Activated T-cell treated with anti-CD3 and anti-CD28 coated beads for 4 hours (primary cell): ENCODE data around the gene LRSAM1.

Experiments used
- DNase-seq: peaks from one replicate; pipeline ENCODE4 v3.0.0-alpha.2; 2020

Gene LRSAM1

GRCh38 chr9:127500399-127500798 lies 49.1 kb downstream of the LRSAM1 start:
- DNase-seq: no peak

DNA sequence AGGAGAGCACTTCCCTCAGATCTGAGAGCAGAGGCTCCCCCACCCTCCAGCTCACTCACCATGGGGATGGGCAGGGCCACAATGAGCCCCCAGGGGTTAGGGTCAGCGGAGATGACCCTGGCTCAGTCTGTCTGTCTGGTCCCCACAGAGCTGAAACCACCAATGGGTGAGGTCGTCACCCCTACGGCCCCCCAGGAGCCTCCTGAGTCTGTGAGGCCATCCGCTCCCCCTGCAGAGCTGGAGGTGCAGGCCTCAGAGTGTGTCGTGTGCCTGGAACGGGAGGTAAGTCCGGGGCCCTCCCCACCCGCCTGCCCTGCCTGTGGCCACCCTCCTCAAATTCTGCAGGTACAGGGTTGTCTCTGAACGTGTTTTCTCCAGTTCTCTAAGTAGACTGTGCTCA lies 49.6 kb downstream of the LRSAM1 start:
- DNase-seq: no peak

- no peak for DNase-seq
Observed at GRCh38 chr9:127501821-127502343, 50.6 kb downstream of the LRSAM1 start.

DNA sequence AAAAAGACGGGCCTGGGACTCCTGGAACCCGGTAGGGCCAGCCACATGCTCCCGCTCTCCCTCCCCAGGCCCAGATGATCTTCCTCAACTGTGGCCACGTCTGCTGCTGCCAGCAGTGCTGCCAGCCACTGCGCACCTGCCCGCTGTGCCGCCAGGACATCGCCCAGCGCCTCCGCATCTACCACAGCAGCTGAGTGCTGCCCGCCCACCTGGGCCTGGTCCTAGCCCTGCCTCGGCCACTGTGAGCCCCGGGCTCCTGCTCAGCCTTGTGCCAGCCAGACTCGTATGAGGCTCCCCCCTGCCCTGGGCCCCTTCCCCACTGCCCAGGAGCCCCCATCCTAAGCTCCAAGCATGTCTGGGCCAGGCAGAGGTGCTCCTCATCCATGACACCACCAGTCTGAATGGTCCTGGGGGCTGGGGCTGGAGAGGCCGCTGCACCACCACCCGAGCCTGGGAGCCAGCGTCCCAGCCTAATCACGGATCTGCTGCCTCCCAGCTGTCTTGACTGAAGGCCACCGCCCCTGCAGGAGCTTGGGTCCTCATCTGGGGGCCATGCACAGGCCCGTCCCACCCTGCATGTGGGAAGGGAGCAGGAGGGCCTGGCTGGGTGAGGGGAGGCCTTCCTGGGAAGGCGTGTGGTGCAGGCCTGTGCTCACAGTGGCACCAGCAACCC lies 51.5 kb downstream of the LRSAM1 start:
- no peak for DNase-seq

DNA sequence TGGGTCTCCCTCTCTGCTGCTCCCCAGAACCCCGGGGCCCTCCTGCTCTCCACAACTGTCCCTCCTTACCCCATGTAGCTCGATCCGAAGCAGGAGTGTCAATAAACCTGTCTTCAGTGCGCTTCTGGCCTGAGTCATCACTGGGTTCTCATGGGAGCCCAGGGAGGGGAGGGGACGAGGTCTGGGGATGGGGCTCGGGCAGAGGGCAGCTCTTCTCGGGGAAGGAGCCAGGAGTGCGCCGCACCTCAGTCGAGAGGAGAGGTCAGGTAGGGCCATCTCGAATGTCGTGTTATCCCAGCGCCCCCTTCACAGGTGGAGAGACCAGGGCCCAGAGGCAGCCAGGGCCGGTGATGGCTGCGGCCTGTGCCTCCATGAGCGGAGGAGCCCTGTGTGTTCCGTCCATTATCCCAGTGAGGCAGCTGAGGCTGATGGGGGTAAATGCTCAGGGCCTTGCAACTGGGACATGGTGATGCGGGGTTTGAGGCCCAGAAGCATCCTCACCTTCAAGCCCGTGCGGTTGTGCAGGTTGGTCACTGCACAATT lies 52.1 kb downstream of the LRSAM1 start:
- no peak for DNase-seq

DNA sequence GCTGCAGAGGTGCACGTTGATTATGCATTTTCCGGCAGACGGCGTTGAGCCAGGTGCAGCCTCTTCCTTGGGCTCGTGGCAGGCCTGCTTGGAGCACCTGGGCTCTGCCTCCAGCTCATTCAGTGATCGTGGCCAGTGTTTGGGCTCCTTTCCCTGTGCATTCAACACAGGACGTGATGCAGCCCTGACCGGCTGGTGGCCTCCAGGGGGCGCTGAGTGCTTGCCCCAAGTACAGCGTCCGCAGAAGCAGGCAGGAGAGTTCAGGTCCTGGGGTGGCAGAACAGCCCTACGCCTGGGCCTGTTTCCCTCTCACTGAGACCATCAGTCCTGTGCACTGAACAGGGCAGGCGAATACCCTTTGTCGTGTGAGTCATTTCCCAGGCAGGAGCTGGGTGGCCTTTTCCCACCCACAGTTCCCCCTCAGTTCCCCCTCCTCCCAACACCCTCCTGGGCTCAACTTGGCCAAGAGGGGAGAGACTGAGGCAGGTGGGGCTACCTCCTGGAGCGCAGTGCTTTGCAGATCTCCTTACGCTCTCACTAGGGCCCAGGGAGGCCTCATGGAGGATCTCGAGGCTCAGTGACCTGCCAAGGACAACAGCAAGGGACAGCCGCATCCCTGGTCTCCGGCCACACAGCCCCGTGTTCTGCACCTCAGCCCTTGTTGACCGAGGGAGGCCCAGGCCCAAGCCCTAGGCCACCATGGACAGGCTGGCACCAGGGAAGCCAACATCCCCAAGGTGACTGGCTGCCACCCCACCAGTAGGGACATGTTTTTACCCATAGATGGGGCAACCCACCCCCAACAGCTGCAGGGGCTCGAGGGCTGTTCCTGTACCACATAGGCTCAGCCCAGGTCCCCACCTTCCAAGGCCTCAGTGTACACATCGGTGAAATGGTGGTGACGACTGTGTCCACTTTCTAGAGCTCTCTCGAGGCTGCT lies 52.9 kb downstream of the LRSAM1 start:
- DNase-seq: peak; percentile 66

- DNase-seq: no peak
Observed at GRCh38 chr9:127504887-127505251, 53.6 kb downstream of the LRSAM1 start.

DNA sequence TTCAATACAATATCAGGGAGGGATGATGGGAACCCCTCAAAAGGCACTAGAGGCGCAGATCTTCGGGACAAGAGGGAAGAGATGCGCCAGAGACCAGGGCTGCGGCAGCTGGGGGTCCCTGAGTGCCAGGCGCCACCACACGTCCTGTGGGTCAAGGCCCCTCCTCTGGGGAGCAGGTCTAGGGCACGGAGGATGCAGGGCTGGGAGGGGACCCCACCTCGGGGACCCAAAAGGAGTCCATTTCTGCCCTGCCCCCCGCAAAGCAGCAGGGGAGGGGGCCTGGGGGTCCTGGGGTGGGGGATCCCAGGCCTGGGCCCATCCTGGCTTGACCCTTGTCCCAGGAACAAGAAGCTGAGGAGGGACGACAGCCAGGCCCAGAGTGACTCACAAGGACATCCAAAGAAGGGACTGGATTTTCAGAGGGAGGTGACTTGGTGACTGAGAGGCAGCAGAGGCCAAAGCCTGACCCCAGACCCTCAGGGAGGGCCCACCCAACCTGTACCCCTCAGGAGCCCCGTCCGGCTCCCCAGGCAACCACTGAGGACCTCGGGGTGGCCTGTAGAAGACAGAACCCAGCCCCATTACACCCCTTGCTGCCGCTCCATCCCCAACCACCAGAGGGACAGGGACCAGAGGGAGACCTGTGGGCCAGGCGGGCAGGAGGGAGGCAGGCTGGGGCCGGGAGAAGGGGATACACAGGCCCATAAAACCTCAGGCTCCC lies 54.2 kb downstream of the LRSAM1 start:
- DNase-seq: no peak

DNA sequence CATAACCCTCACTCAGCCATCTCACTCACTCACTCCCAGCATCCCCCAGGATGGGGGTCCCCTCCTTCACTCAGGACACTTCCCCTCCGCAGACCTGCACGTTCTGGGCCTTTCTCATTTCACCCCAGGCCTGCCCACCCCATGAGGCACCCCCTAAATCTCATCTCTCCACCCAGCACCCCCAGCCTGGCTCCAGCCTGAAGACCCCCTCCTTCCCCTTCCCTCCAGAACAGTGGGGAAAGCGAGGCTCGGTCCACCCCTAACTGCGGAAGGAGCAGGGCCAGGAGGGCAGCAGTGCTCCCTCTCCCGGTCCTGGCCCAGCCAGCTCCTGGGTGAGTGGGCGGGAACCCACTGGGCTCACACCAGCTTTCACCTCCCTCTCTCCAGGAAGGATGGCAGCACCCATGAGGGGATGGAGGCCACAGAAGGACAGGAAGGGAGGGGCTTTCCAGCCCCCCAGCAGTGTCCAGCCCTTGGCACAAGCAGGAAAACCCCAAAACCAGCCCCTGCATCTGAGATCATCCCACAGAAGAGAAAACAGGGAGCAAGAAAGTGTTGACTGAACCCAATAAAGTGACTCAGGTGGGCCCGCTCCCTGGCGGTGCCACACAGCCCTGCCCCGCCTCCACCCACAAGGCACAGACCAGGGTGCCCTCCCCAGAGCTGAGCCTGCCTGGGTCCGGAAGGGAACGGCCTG lies 55.0 kb downstream of the LRSAM1 start:
- DNase-seq: no peak

- DNase-seq: no peak
Observed at GRCh38 chr9:127506814-127507750, 55.8 kb downstream of the LRSAM1 start.

DNA sequence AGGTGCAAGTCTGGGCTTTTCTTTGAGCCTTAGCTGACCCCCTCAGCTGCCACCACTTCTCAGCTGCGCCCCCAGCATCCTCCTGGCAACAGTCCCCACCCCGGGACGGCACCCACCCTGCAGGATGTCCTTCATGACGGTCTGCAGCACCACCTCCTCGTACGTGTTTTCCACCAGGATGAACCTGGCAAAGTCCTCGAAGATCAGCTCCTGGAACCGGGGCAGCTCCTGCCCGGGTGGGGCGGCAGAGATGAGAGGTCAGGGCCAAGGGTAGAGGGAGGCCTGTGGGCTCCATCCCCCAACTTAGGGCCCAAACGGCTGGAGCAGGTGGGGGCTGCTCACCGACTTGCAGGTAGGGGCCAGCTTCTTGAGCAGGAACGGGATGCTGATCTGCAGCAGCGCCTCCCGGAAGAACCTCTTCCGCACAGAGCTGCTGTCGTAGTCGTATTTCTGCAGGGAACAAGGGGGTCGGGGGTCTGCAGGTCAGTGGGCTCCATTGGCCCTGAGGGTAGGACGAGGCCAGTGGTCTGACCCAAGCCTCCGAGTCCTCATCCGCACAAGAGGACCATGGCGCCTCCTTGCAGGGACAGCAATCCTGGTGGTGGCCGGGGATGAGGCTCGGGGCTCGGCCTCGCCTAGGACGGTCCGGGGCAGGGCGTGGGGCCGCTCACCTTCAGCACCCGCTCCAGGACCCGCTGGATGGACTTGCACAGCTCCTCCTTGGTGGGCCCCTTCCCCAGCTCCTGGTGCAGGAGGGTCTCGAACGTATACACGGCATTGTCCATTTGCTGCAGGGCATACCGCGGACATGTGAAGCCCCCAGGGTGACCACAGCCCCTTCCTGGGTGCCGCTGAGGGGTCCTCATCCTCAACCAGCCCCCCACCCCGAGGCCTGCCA lies 56.7 kb downstream of the LRSAM1 start:
- no peak for DNase-seq

GRCh38 chr9:127508901-127509260 lies 57.6 kb downstream of the LRSAM1 start:
- no peak for DNase-seq

DNA sequence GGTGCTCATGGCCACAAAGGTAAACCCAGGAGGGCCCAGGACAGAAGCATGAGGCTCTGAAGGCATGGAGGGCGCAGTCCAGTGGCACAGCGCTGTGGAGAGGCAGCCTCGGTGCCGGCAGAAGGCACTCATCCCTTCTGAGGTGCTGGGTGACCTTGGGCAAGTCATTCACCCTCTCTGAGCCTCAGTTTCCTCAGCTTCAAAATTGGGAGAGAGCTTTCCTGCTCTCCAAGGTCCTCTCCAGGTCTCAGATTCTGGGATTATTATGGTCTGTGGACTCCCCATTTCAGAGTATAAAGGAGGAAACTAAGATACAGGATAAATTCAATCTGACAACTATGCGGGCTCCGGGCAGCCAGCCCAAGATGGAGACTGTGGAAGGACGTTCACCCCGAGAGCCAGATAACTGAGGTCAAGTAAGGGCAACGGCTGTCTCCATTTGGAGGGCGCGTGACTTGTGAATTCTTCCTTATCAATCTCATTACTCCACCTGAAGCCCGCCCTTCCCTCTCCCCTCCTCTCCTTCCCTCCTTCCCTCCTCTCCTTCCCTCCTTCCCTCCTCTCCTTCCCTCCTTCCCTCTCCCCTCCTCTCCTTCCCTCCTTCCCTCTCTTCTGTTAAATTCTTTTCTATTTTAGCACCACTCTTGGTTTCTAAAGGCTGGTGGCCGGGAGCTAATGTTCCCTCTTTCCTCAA lies 58.1 kb downstream of the LRSAM1 start:
- no peak for DNase-seq

DNA sequence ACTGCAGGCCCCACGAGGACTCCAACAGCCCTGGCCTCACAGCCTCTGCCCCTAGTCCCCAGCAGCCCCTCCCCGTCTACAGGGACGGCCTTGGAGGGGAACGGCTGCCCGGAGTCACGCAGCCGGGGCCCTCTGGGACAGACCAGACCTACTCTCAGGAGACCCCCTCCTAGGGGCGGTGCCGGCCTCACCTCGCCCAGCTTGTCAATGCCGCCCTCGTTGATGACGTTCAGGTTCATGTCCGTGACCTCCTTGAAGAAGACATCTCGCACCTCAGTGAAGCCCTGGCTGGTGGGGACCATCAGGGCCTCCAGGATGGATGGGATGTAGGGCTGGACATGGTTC lies 58.6 kb downstream of the LRSAM1 start:
- no peak for DNase-seq

DNA sequence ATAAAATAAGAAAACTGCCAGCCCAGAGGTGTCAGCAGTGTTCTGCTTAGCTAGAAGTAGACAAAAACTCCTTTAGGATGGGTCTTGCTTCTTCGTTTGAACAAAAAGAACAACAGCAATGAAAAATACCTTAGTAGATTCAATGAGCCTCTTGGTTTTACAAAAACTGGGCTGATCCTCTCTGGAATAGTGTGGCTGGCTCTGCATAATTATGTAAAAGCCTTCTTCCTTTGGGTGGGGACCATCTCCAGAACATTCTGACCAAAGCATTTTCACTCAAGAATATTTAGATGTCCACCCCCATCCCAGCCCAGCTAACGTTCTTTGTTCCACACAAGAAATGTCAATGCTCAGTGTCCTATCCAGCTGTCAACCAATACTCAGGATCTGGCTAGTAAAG lies 63.2 kb downstream of the LRSAM1 start:
- DNase-seq: no peak

- DNase-seq: no peak
Observed at GRCh38 chr9:127516835-127517607, 65.7 kb downstream of the LRSAM1 start.

DNA sequence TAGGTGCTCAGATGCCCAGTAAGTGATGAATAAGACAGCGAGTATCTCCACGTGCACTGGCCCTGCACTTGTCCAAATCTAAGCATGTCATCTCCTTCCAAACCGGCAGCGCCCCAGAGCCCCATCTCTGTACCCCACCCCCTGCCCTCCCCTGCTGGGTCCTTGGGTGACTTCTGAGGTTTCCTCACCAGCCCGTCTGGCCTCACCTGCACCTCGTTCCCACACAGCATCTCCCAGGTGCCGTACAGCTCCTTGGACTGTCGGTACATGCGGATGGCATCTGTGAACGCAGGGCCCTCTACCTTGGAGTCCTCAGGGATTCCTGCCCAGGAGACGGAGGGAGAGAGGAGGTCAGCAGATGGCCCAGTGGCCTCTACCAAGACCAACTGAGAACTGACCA lies 66.3 kb downstream of the LRSAM1 start:
- DNase-seq: no peak

- DNase-seq: no peak
Observed at GRCh38 chr9:127518091-127518856, 67.0 kb downstream of the LRSAM1 start.
